HEK293 (cell line): ENCODE measurements around the gene PAK1.

Experiments
- CTCF ChIA-PET: fragments of 350-600 bp; formaldehyde crosslinking; extraction: SDS; loops from one replicate; lab custom pipeline; 2021; ENCODE audit warnings: antibody characterized with exemption; lab: Yijun Ruan, JAX
- POLR2A ChIA-PET: fragments of 300-600 bp; formaldehyde crosslinking; extraction: SDS; loops from one replicate; lab custom pipeline; 2020; ENCODE audit warnings: antibody characterized with exemption, inconsistent platforms; lab: Yijun Ruan, JAX
- H3K27ac ChIP-seq: fragments of 200-500 bp; sonication (Bioruptor generic); 2 replicates; pipeline ENCODE4 v1.5.1; 2014; ENCODE audit warnings: low read depth, low read length, control low read depth, inconsistent platforms; ENCODE audit errors: extremely low read depth
- H3K36me3 ChIP-seq, 2 experiments: fragments of 200-500 bp in 1 of 2; sonication (Bioruptor generic) in 1 of 2; 1 replicate in 1 of 2; 2 replicates in 1 of 2; pipeline ENCODE4 v1.5.1; 2014 to 2017; ENCODE audit warnings: inconsistent platforms in 2 of 2, low read length in 2 of 2; ENCODE audit not compliant: control insufficient read depth in 2 of 2, insufficient read depth in 1 of 2
- H3K4me1 ChIP-seq: fragments of 200-500 bp; sonication (Bioruptor generic); 2 replicates; pipeline ENCODE4 v1.5.1; 2014; ENCODE audit warnings: mild to moderate bottlenecking, low read length, inconsistent platforms; ENCODE audit not compliant: control insufficient read depth, insufficient read depth
- H3K4me3 ChIP-seq: 2 replicates; pipeline ENCODE4 v1.5.1; 2011; ENCODE audit warnings: low read depth, mild to moderate bottlenecking, control low read depth, low read length, moderate library complexity
- H3K9me3 ChIP-seq: fragments of 200-500 bp; sonication (Bioruptor generic); 2 replicates; pipeline ENCODE4 v1.5.1; 2014; ENCODE audit warnings: low read depth, low read length, inconsistent platforms; ENCODE audit not compliant: control insufficient read depth, insufficient read depth
- OVOL3 ChIP-seq: fragments of 450-650 bp; formaldehyde crosslinking; IDR thresholded peaks from 2 replicates; pipeline ENCODE4 v1.5.1; 2016; ENCODE audit warnings: missing biosample characterization, missing genetic modification characterization
- REPIN1 ChIP-seq: fragments of 450-650 bp; formaldehyde crosslinking; IDR thresholded peaks from 2 replicates; pipeline ENCODE4 v1.5.1; 2017; ENCODE audit warnings: missing biosample characterization, missing genetic modification characterization, low read depth
- SETDB1 ChIP-seq: IDR thresholded peaks from one replicate; pipeline ENCODE4 v1.6.1; 2017; ENCODE audit warnings: mild to moderate bottlenecking, low read length, moderate library complexity, mixed read lengths; ENCODE audit not compliant: insufficient read length
- YY1 ChIP-seq: fragments of 450-650 bp; formaldehyde crosslinking; IDR thresholded peaks from 2 replicates; pipeline ENCODE4 v1.5.1; 2018; ENCODE audit warnings: missing biosample characterization, missing genetic modification characterization
- ZBTB1 ChIP-seq: fragments of 450-650 bp; formaldehyde crosslinking; IDR thresholded peaks from 2 replicates; pipeline ENCODE4 v1.5.1; 2016; ENCODE audit warnings: missing biosample characterization, missing genetic modification characterization
- ZFP41 ChIP-seq: fragments of 450-650 bp; formaldehyde crosslinking; IDR thresholded peaks from 2 replicates; pipeline ENCODE4 v1.5.1; 2016; ENCODE audit warnings: missing biosample characterization, missing genetic modification characterization, borderline replicate concordance
- ZNF202 ChIP-seq: fragments of 450-650 bp; formaldehyde crosslinking; IDR thresholded peaks from 2 replicates; pipeline ENCODE4 v1.5.1; 2016; ENCODE audit warnings: missing biosample characterization, missing genetic modification characterization, borderline replicate concordance
- ZNF211 ChIP-seq: fragments of 450-650 bp; formaldehyde crosslinking; IDR thresholded peaks from 2 replicates; pipeline ENCODE4 v1.5.1; 2016; ENCODE audit warnings: low read depth, missing biosample characterization, missing genetic modification characterization
- ZNF223 ChIP-seq: fragments of 450-650 bp; formaldehyde crosslinking; IDR thresholded peaks from 2 replicates; pipeline ENCODE4 v1.5.1; 2016; ENCODE audit warnings: missing biosample characterization, missing genetic modification characterization
- ZNF426 ChIP-seq: fragments of 450-650 bp; formaldehyde crosslinking; IDR thresholded peaks from 2 replicates; pipeline ENCODE4 v1.5.1; 2017; ENCODE audit warnings: missing biosample characterization, missing genetic modification characterization, mild to moderate bottlenecking, inconsistent platforms, moderate library complexity
- ZNF501 ChIP-seq: fragments of 450-650 bp; formaldehyde crosslinking; IDR thresholded peaks from 2 replicates; pipeline ENCODE4 v1.5.1; 2016; ENCODE audit warnings: missing biosample characterization, missing genetic modification characterization
- ZNF791 ChIP-seq: fragments of 450-650 bp; formaldehyde crosslinking; IDR thresholded peaks from 2 replicates; pipeline ENCODE4 v1.5.1; 2016; ENCODE audit warnings: missing biosample characterization, missing genetic modification characterization
- ZXDB ChIP-seq: fragments of 450-650 bp; formaldehyde crosslinking; IDR thresholded peaks from 2 replicates; pipeline ENCODE4 v1.5.1; 2016; ENCODE audit warnings: missing biosample characterization, missing genetic modification characterization
- TF ChIP-seq, protein P1 (sequence below): fragments of 450-650 bp; formaldehyde crosslinking; IDR thresholded peaks from 2 replicates; pipeline ENCODE4 v1.5.1; 2016; ENCODE audit warnings: missing biosample characterization, missing genetic modification characterization
- TF ChIP-seq, protein P2 (sequence below): fragments of 450-650 bp; formaldehyde crosslinking; IDR thresholded peaks from 2 replicates; pipeline ENCODE4 v1.5.1; 2016; ENCODE audit warnings: missing biosample characterization, missing genetic modification characterization, borderline replicate concordance
- TF ChIP-seq, protein P3 (sequence below): fragments of 450-650 bp; formaldehyde crosslinking; IDR thresholded peaks from 2 replicates; pipeline ENCODE4 v1.5.1; 2016; ENCODE audit warnings: missing biosample characterization, missing genetic modification characterization

PAK1 gene

DNA sequence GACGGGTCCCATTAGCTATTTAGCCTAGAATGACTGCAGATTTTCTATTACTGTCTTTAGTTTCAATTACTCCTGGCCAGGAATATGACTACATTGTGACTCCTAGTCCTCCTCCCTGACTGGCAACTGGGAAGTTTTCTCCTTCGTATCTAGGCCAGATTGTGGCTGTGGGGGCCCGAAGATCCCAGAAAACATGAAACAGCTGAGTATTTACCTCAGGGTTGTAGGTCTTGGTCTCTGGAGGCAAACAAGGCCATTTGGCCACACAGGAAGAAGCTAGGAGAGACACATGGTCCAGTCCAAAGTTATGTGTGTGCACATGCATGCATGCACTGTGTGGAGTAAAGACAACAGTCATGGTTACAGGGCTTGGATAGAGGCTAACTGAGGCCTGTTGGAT, 162.2 kb downstream of the PAK1 start:
- Histone ChIP-seq H3K4me3 (no peak overlapping the region), H3K9me3 (no peaks in the 10 kb centered on the region), H3K27ac (no peak overlapping the region), H3K36me3 (no peaks in the 10 kb centered on the region), H3K4me1 (no peaks in the 10 kb centered on the region)
- ChIA-PET POLR2A (no interaction called here), CTCF (no interaction called here)
- TF ChIP-seq SETDB1 (no peak), ZXDB (no peak), YY1 (tag by site-specific recombination) (no peak), ZNF223 (tag by site-specific recombination) (no peak), ZNF211 (tag by site-specific recombination) (no peak), ZNF791 (tag by site-specific recombination) (no peak), REPIN1 (tag by site-specific recombination) (no peak)
- TF ChIP-seq, protein P1, sequence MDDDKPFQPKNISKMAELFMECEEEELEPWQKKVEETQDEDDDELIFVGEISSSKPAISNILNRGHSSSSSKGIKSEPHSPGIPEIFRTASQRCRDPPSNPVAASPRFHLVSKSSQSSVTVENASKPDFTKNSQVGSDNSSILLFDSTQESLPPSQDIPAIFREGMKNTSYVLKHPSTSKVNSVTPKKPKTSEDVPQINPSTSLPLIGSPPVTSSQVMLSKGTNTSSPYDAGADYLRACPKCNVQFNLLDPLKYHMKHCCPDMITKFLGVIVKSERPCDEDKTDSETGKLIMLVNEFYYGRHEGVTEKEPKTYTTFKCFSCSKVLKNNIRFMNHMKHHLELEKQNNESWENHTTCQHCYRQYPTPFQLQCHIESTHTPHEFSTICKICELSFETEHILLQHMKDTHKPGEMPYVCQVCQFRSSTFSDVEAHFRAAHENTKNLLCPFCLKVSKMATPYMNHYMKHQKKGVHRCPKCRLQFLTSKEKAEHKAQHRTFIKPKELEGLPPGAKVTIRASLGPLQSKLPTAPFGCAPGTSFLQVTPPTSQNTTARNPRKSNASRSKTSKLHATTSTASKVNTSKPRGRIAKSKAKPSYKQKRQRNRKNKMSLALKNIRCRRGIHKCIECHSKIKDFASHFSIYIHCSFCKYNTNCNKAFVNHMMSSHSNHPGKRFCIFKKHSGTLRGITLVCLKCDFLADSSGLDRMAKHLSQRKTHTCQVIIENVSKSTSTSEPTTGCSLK, result no peak
- TF ChIP-seq, protein P2, sequence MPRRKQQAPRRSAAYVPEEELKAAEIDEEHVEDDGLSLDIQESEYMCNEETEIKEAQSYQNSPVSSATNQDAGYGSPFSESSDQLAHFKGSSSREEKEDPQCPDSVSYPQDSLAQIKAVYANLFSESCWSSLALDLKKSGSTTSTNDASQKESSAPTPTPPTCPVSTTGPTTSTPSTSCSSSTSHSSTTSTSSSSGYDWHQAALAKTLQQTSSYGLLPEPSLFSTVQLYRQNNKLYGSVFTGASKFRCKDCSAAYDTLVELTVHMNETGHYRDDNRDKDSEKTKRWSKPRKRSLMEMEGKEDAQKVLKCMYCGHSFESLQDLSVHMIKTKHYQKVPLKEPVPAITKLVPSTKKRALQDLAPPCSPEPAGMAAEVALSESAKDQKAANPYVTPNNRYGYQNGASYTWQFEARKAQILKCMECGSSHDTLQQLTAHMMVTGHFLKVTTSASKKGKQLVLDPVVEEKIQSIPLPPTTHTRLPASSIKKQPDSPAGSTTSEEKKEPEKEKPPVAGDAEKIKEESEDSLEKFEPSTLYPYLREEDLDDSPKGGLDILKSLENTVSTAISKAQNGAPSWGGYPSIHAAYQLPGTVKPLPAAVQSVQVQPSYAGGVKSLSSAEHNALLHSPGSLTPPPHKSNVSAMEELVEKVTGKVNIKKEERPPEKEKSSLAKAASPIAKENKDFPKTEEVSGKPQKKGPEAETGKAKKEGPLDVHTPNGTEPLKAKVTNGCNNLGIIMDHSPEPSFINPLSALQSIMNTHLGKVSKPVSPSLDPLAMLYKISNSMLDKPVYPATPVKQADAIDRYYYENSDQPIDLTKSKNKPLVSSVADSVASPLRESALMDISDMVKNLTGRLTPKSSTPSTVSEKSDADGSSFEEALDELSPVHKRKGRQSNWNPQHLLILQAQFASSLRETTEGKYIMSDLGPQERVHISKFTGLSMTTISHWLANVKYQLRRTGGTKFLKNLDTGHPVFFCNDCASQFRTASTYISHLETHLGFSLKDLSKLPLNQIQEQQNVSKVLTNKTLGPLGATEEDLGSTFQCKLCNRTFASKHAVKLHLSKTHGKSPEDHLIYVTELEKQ (tag by site-specific recombination), result no peak
- TF ChIP-seq, protein P3, sequence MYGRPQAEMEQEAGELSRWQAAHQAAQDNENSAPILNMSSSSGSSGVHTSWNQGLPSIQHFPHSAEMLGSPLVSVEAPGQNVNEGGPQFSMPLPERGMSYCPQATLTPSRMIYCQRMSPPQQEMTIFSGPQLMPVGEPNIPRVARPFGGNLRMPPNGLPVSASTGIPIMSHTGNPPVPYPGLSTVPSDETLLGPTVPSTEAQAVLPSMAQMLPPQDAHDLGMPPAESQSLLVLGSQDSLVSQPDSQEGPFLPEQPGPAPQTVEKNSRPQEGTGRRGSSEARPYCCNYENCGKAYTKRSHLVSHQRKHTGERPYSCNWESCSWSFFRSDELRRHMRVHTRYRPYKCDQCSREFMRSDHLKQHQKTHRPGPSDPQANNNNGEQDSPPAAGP (tag by site-specific recombination), result no peak

DNA sequence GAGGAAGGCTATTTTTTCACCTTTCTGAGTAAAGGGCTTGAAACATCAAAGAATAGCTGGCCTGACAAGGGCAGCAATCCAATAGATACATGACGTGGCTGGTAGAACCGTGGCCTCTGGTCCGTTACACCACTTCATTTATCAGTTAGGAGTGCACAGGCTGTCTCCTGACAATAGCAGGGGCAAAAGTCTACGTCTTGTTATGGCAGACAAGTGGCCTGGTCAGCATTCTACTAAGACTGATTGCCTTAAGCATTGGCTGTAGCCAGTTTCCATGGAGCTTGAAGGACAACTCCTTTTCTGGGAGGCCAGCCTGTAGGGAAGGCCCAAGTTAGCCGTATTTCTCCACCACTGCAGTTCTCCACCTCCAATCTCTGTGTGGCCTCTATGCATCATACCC, 163.2 kb downstream of the PAK1 start:
- ChIA-PET POLR2A (interaction anchor here (0.6 kb wide), 1 partner anchor 808 kb away, joined by 4 read pairs; no protein-coding TSS in a partner anchor), CTCF (no interaction called here)
- H3K36me3 ChIP-seq, result no peaks in the 10 kb centered on the region
- no peaks in the 10 kb centered on the region for H3K4me1 ChIP-seq
- H3K27ac ChIP-seq, result no peak overlapping the region
- no peaks in the 10 kb centered on the region for H3K9me3 ChIP-seq
- no peak overlapping the region for H3K4me3 ChIP-seq
- TF ChIP-seq ZNF202 (tag by site-specific recombination) (no peak), ZNF501 (no peak), ZBTB1 (no peak), OVOL3 (tag by site-specific recombination) (no peak), ZFP41 (tag by site-specific recombination) (no peak), ZNF426 (tag by site-specific recombination) (no peak), ZNF211 (tag by site-specific recombination) (no peak)
